Measurements from ENCODE around the gene WNT6.

DNA sequence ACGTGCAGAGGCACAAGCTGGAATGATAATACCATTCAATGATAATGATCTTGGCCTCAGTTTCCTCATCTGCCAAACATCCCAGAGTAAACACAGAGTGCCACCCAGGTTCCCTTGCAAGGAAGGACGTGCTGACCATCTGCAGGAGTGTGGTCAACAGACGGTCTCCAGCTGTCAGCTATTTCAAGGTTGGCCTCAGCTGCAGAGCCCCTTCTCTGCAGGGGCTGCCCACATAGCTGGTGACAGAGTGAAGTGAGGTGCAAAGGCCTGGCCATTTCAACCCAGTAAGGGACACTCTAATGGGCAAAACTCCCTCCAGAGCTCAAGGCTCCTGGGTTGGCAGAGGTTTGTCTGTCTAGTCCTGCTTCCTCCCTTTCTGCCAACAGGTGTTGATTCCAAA is 8.3 kb upstream of the WNT6 start:
- TF ChIP-seq, protein P1, sequence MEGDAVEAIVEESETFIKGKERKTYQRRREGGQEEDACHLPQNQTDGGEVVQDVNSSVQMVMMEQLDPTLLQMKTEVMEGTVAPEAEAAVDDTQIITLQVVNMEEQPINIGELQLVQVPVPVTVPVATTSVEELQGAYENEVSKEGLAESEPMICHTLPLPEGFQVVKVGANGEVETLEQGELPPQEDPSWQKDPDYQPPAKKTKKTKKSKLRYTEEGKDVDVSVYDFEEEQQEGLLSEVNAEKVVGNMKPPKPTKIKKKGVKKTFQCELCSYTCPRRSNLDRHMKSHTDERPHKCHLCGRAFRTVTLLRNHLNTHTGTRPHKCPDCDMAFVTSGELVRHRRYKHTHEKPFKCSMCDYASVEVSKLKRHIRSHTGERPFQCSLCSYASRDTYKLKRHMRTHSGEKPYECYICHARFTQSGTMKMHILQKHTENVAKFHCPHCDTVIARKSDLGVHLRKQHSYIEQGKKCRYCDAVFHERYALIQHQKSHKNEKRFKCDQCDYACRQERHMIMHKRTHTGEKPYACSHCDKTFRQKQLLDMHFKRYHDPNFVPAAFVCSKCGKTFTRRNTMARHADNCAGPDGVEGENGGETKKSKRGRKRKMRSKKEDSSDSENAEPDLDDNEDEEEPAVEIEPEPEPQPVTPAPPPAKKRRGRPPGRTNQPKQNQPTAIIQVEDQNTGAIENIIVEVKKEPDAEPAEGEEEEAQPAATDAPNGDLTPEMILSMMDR (IDR thresholded peaks at IDR 0.05), result no peak
- TF ChIP-seq POLR2A (IDR thresholded peaks at IDR 0.05), result no peak
- no peak for TF ChIP-seq POLR2AphosphoS5 (IDR thresholded peaks at IDR 0.05)
